GM19328 (cell line): ENCODE measurements around the gene ATG12.
"Not testable (repeated sequence)": the region's sequence is repeated elsewhere in the genome, so short reads cannot be mapped to it uniquely, and the experiment has no call there.

Experiments
- ATAC-seq: cut with Tn5 transposase; IDR thresholded peaks from one replicate; pipeline ENCODE4 v1.9.1; 2021; ENCODE audit warnings: mild to moderate bottlenecking, moderate library complexity; ENCODE audit not compliant: unreplicated experiment

ATG12 gene

DNA sequence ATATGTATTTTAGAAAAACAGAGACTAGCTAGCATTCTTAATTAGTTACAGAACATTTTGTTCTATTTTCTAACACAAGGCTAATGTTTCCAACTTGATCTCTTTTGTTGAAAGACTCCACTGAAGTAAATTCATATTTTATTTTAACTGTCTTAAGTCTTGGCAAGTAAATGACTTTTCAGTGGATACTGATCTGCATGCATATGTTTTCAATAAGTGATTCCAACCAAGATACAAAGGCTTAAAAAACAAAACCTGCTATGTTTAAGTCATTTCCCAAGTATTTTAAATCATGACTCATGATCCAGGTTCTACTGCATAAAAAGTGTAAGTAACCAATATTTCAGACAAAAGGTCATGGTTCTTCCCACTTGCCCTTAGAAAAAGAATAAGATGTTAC, 30.6 kb downstream of the ATG12 start:
- ATAC-seq = no peak

DNA sequence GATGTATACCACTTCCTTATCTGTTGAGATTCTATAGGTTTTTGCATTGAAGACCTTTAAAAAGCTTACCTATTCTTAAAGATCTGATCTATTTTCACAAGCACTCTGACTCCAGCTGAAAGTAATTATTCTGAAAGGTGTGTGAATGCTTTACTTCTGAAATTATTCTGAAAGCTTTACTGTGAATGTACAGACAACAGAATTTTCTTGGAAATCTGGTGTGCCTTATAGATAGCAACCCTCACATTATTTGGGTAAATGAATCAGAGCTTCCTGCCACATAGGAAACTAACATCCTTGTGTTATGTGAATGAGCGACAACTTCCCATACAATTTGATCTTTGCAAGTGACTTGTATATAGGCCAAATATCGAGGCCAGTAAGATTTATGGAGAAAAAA, 31.4 kb downstream of the ATG12 start:
- no peak for ATAC-seq

- not testable (repeated sequence) for ATAC-seq
These were observed 33.3 kb downstream of the ATG12 start for GRCh38 chr5:115808066-115808465.

DNA sequence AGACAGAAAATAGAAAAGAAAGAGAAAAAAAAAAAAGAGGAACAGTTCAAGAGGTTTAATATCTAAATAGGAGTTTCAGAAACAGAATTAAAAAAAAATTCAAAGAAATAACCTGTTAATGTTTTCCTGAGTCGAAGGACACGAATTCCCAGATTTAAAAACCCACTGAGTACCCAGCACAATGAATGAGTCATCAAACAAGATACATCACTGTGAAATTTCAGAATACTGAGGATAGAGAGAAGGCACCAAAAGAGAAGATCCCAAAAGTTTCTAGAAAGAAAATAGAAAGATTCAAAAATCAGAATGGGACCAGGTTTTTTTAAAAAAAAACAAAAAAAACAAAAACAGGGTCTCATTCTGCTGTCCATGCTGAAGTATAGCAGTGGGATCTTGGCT, 33.7 kb downstream of the ATG12 start:
- no peak for ATAC-seq

- ATAC-seq = no peak
These were observed 34.2 kb downstream of the ATG12 start for GRCh38 chr5:115806986-115807653.

GRCh38 chr5:115801984-115802383, 39.4 kb downstream of the ATG12 start:
- ATAC-seq = no peak

- no peak for ATAC-seq
These were observed 40.2 kb downstream of the ATG12 start for GRCh38 chr5:115801152-115801551.

DNA sequence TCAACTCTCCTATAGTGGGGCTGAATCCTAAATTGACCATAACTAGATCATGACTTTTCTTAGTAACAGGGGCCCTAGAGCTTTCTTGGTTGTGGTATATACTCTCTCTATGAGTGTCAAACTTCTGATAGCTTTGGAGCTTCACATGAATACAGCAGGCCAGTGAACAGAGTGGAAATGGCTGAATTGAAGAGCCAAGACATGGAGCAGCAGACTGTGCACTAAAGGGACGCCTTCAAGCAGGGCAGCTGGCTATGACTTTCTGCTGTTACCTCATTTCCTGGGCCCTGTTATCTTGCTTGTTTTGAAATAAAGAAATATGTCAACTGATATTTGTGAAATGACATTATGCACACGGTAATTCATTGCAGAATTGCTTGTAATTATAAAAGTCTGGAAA, 41.3 kb downstream of the ATG12 start:
- ATAC-seq = no peak

DNA sequence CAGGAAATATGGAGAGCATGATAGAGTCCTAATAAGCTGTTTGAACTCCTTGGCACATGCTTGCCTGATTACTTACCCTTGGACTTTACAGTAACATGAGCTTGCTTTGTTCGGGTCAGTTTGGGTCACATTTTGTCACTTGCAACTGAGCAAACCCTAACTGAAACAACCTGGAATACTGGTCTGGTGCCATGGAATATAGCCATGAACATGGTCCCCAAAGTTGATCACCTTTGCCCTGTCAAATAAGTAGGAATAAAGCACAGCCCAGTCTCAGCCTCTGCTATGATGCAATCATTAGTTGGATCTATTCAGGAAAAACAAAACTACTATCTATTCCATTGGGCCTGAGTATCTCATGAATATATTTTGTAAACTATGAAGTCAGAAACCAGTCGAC, 43.1 kb downstream of the ATG12 start:
- ATAC-seq = no peak

DNA sequence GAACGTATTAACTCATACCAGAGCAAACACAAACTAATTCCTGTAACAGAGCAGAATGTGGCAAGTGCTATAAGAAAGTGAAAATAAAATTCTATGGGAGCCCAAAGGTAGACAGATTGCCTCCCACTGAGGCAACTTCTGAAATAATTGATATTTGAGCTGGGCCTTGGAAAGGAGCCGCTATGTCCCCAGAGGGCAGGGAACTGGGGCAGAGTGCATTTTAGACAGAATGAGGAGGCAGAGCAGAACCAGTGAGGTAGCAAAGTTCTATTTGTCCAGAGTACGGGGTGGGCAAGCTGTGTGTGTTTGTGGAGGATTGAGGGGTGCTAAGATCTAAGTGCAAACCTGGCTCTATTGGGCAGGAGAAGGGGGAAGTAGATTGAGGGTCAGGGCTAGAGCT, 44.7 kb downstream of the ATG12 start:
- no peak for ATAC-seq

DNA sequence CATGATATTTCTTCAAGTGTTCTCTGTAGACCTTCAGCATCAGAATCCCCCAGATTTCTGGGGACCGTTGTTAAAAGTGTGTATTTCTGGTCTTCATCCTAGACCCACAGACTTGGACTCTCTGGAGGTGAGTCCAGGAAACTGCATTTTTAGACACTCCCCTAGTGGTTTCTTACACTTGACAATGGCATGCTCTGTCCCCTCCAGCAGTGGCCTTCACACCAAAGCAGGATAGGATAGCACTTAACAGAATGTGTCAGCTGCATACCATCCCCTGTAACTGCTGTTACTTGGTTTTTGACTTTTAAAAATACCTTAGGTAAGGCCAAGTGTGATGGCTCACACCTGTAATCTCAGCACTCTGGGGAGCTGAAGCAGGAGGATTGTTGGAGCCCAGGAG, 45.7 kb downstream of the ATG12 start:
- ATAC-seq = no peak

DNA sequence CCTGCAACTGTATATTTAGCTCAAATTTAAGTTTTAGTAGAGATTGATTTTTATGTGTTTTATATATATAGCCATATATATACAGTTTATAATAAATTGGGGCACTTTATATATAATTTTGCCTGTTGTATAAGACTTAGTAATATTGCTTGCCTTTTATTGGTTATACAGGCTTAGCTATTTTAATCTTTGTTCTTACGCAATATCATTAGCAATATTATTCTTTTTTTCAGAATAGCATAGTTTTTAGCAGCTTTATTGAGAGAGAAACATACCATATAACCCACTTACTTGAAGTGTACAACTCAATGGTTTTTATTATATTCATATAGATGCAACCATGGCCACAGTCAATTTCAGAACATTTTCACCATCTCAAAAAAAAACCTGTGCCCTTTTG, 52.9 kb downstream of the ATG12 start:
- ATAC-seq = no peak

DNA sequence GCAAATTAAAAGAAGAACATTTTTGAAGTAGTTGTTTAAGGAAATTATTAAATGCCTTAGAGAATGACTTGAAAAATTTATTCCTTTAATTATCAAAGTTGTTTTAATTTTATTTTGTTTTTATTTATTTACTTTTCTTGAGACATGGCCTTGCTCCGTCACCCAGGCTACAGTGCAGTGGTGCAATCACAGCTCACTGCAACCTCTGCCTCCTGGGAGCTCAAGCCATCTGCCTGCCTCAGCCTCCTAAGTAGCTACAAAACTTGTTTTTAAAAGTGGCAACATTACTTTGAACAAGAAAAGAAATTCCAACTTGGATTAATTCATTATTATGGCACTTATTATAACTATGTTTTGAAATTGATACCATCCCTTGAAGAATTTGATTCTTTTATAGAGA, 53.9 kb downstream of the ATG12 start:
- no peak for ATAC-seq

- no peak for ATAC-seq
These were observed 55.8 kb downstream of the ATG12 start for GRCh38 chr5:115785381-115786065.

GRCh38 chr5:115778417-115778816, 62.9 kb downstream of the ATG12 start:
- ATAC-seq = no peak
